ENCODE data around the gene KCNK15. TPM values are rescaled to one million over a fixed set of nuclear protein-coding genes. Genes with fewer than 3 reads are reported as not detected.

The KCNK15 gene
- total RNA-seq, 1 donor from 2014 or later, result not detected

GRCh38 chr20:44701858-44702256 is 43.8 kb upstream of the KCNK15 start:
- TF ChIP-seq CTCF (conservative IDR thresholded peaks at IDR 0.05), result no peak
- Mint-ChIP-seq H3K36me3 (ENCODE audit: low read depth) (no peaks in the 10 kb centered on the region), H3K27me3 (ENCODE audit: low read depth) (peaks cover 2% of the 10 kb centered on the region), H3K27ac (ENCODE audit: unreplicated experiment) (no peak overlapping the region), H3K9me3 (no peaks in the 10 kb centered on the region), H3K4me1 (peaks cover 5% of the 10 kb centered on the region), H3K4me3 (no peak overlapping the region)
- DNase-seq (ENCODE audit: low read depth, low spot score), result no peak

- TF ChIP-seq CTCF (conservative IDR thresholded peaks at IDR 0.05), result no peak
Observed at GRCh38 chr20:44702776-44703175, 42.9 kb upstream of the KCNK15 start.

GRCh38 chr20:44703183-44703925 is 42.3 kb upstream of the KCNK15 start:
- no peaks in the 10 kb centered on the region for H3K9me3 Mint-ChIP-seq
- no peak for DNase-seq (ENCODE audit: low read depth, low spot score)
- TF ChIP-seq CTCF (conservative IDR thresholded peaks at IDR 0.05), result no peak
- peaks cover 2% of the 10 kb centered on the region for H3K27me3 Mint-ChIP-seq (ENCODE audit: low read depth)
- H3K27ac Mint-ChIP-seq (ENCODE audit: unreplicated experiment), result peak overlapping the region; percentile 62
- no peaks in the 10 kb centered on the region for H3K36me3 Mint-ChIP-seq (ENCODE audit: low read depth)
- H3K4me3 Mint-ChIP-seq, result no peak overlapping the region
- H3K4me1 Mint-ChIP-seq, result peaks cover 5% of the 10 kb centered on the region

More at GRCh38 chr20:44702776-44703175, 42.9 kb upstream of the KCNK15 start:
- no peak for DNase-seq (ENCODE audit: low read depth, low spot score)
- Mint-ChIP-seq H3K9me3 (no peaks in the 10 kb centered on the region), H3K4me3 (no peak overlapping the region), H3K27ac (ENCODE audit: unreplicated experiment) (no peak overlapping the region), H3K36me3 (ENCODE audit: low read depth) (no peaks in the 10 kb centered on the region), H3K4me1 (peaks cover 5% of the 10 kb centered on the region), H3K27me3 (ENCODE audit: low read depth) (peaks cover 2% of the 10 kb centered on the region)

- no peak for TF ChIP-seq CTCF (conservative IDR thresholded peaks at IDR 0.05)
- Mint-ChIP-seq H3K36me3 (ENCODE audit: low read depth) (no peaks in the 10 kb centered on the region), H3K4me3 (no peak overlapping the region), H3K27ac (ENCODE audit: unreplicated experiment) (no peak overlapping the region), H3K4me1 (peaks cover 5% of the 10 kb centered on the region), H3K27me3 (ENCODE audit: low read depth) (peaks cover 2% of the 10 kb centered on the region), H3K9me3 (no peaks in the 10 kb centered on the region)
- no peak for DNase-seq (ENCODE audit: low read depth, low spot score)
Observed at GRCh38 chr20:44703956-44704488, 41.6 kb upstream of the KCNK15 start.

- no peak overlapping the region for H3K4me3 Mint-ChIP-seq
- H3K36me3 Mint-ChIP-seq (ENCODE audit: low read depth), result no peaks in the 10 kb centered on the region
Observed at GRCh38 chr20:44704551-44704971, 41.1 kb upstream of the KCNK15 start.

More at GRCh38 chr20:44704551-44704971, 41.1 kb upstream of the KCNK15 start:
- Mint-ChIP-seq H3K27ac (ENCODE audit: unreplicated experiment) (no peak overlapping the region), H3K4me1 (peaks cover 5% of the 10 kb centered on the region), H3K27me3 (ENCODE audit: low read depth) (peaks cover 2% of the 10 kb centered on the region), H3K9me3 (no peaks in the 10 kb centered on the region)
- no peak for DNase-seq (ENCODE audit: low read depth, low spot score)
- TF ChIP-seq CTCF (conservative IDR thresholded peaks at IDR 0.05), result no peak
